Glomerular visceral epithelial cell (primary cell): Measurements from ENCODE around the gene RARS2.

Experiments used
- DNase-seq: peaks from one replicate; pipeline ENCODE4 v3.0.0-alpha.2; 2016; ENCODE audit errors: extremely low spot score

The RARS2 gene

GRCh38 chr6:87573307-87574024, 16.3 kb downstream of the RARS2 start:
- DNase-seq, result no peak

- DNase-seq, result no peak
Measured at GRCh38 chr6:87572883-87573282, 16.9 kb downstream of the RARS2 start.

- DNase-seq, result no peak
Measured at GRCh38 chr6:87572021-87572420, 17.8 kb downstream of the RARS2 start.

- no peak for DNase-seq
Measured at GRCh38 chr6:87561017-87561416, 28.8 kb downstream of the RARS2 start.

GRCh38 chr6:87558446-87558845, 31.3 kb downstream of the RARS2 start:
- no peak for DNase-seq

GRCh38 chr6:87555506-87555905, 34.3 kb downstream of the RARS2 start:
- no peak for DNase-seq

- DNase-seq, result no peak
Measured at GRCh38 chr6:87553159-87553765, 36.5 kb downstream of the RARS2 start.

- DNase-seq, result no peak
Measured at GRCh38 chr6:87551799-87552198, 38.0 kb downstream of the RARS2 start.

- DNase-seq, result no peak
Measured at GRCh38 chr6:87544474-87544735, 45.4 kb downstream of the RARS2 start.

- DNase-seq, result no peak
Measured at GRCh38 chr6:87543696-87544473, 45.9 kb downstream of the RARS2 start.

- DNase-seq, result no peak
Measured at GRCh38 chr6:87541744-87542143, 48.0 kb downstream of the RARS2 start.

GRCh38 chr6:87541041-87541440, 48.7 kb downstream of the RARS2 start:
- no peak for DNase-seq

GRCh38 chr6:87540539-87540938, 49.2 kb downstream of the RARS2 start:
- DNase-seq, result no peak

- DNase-seq, result no peak
Measured at GRCh38 chr6:87539554-87539953, 50.2 kb downstream of the RARS2 start.

GRCh38 chr6:87538510-87539260, 51.1 kb downstream of the RARS2 start:
- no peak for DNase-seq

GRCh38 chr6:87534377-87535047, 55.3 kb downstream of the RARS2 start:
- no peak for DNase-seq

GRCh38 chr6:87529221-87529620, 60.6 kb downstream of the RARS2 start:
- no peak for DNase-seq

GRCh38 chr6:87522686-87523085, 67.1 kb downstream of the RARS2 start:
- no peak for DNase-seq

GRCh38 chr6:87518453-87518852, 71.3 kb downstream of the RARS2 start:
- no peak for DNase-seq

GRCh38 chr6:87514831-87515230, 75.0 kb downstream of the RARS2 start:
- DNase-seq, result no peak

- DNase-seq, result no peak
Measured at GRCh38 chr6:87504441-87504840, 85.3 kb downstream of the RARS2 start.
